ENCODE measurements around the gene PREX1. TPM values are rescaled to one million over a fixed set of nuclear protein-coding genes. Genes with fewer than 3 reads are reported as not detected.

The PREX1 gene
- total RNA-seq, 1 experiment from 2014 or later = not detected

DNA sequence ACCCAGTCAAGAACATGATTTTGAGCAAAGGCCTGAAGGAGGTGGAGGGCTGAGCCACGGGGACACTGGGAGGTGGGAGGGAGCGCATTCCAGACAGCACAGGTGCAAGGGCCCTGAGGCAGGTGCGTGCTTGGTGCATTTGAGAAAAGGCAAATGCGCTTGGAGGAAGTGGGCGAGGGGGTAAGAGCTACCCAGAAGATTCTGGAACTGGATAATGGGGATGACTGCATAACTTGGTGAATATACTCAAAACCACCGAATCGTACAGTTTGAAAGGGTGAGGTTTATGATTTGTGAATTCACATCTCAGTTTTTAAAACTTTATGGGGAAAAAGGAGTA, 9.8 kb downstream of the PREX1 start:
- DNase-seq (ENCODE audit: unreplicated experiment) = no peak
- ChIA-PET CTCF (interaction anchor here (0.7 kb wide), 1 partner anchor 59 kb away, joined by 3 read pairs; no protein-coding TSS in a partner anchor), POLR2A (no interaction called here)
- Mint-ChIP-seq H3K4me1 (ENCODE audit: insufficient read depth, unreplicated experiment) (no peaks in the 10 kb centered on the region), H3K27me3 (ENCODE audit: insufficient read depth, unreplicated experiment) (peaks cover 19% of the 10 kb centered on the region), H3K4me3 (ENCODE audit: unreplicated experiment) (no peak overlapping the region), H3K36me3 (ENCODE audit: insufficient read depth, unreplicated experiment) (no peaks in the 10 kb centered on the region), H3K9me3 (ENCODE audit: unreplicated experiment) (no peaks in the 10 kb centered on the region), H3K27ac (ENCODE audit: low read depth, unreplicated experiment) (no peak overlapping the region)
- TF ChIP-seq, protein P1, sequence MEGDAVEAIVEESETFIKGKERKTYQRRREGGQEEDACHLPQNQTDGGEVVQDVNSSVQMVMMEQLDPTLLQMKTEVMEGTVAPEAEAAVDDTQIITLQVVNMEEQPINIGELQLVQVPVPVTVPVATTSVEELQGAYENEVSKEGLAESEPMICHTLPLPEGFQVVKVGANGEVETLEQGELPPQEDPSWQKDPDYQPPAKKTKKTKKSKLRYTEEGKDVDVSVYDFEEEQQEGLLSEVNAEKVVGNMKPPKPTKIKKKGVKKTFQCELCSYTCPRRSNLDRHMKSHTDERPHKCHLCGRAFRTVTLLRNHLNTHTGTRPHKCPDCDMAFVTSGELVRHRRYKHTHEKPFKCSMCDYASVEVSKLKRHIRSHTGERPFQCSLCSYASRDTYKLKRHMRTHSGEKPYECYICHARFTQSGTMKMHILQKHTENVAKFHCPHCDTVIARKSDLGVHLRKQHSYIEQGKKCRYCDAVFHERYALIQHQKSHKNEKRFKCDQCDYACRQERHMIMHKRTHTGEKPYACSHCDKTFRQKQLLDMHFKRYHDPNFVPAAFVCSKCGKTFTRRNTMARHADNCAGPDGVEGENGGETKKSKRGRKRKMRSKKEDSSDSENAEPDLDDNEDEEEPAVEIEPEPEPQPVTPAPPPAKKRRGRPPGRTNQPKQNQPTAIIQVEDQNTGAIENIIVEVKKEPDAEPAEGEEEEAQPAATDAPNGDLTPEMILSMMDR (IDR thresholded peaks at IDR 0.05; ENCODE audit: unreplicated experiment) = no peak
- no TSS peak for BruUV-seq (replicated peaks)
- intact Hi-C loops (cut with micrococcal nuclease) = no loop called here

- ChIA-PET POLR2A (no interaction called here), CTCF (interaction anchor here (0.7 kb wide), 1 partner anchor 59 kb away, joined by 3 read pairs; no protein-coding TSS in a partner anchor)
Measured at GRCh38 chr20:48817367-48818030, 10.3 kb downstream of the PREX1 start.

GRCh38 chr20:48816282-48817205, 11.3 kb downstream of the PREX1 start:
- TF ChIP-seq, protein P1 (IDR thresholded peaks at IDR 0.05; ENCODE audit: unreplicated experiment) = no peak
- Mint-ChIP-seq H3K27me3 (ENCODE audit: insufficient read depth, unreplicated experiment) (peaks cover 25% of the 10 kb centered on the region), H3K27ac (ENCODE audit: low read depth, unreplicated experiment) (no peak overlapping the region), H3K9me3 (ENCODE audit: unreplicated experiment) (no peaks in the 10 kb centered on the region), H3K4me1 (ENCODE audit: insufficient read depth, unreplicated experiment) (no peaks in the 10 kb centered on the region), H3K36me3 (ENCODE audit: insufficient read depth, unreplicated experiment) (no peaks in the 10 kb centered on the region), H3K4me3 (ENCODE audit: unreplicated experiment) (no peak overlapping the region)
- ChIA-PET CTCF (no interaction called here), POLR2A (no interaction called here)
- no peak for DNase-seq (ENCODE audit: unreplicated experiment)
- intact Hi-C loops (cut with micrococcal nuclease) = no loop called here
- no TSS peak for BruUV-seq (replicated peaks)

More at GRCh38 chr20:48817367-48818030, 10.3 kb downstream of the PREX1 start:
- TF ChIP-seq, protein P1 (IDR thresholded peaks at IDR 0.05; ENCODE audit: unreplicated experiment) = no peak
- no TSS peak for BruUV-seq (replicated peaks)
- H3K27ac Mint-ChIP-seq (ENCODE audit: low read depth, unreplicated experiment) = no peak overlapping the region
- no peak overlapping the region for H3K4me3 Mint-ChIP-seq (ENCODE audit: unreplicated experiment)
- no peaks in the 10 kb centered on the region for H3K9me3 Mint-ChIP-seq (ENCODE audit: unreplicated experiment)
- no peaks in the 10 kb centered on the region for H3K36me3 Mint-ChIP-seq (ENCODE audit: insufficient read depth, unreplicated experiment)
- H3K27me3 Mint-ChIP-seq (ENCODE audit: insufficient read depth, unreplicated experiment) = peaks cover 19% of the 10 kb centered on the region
- DNase-seq (ENCODE audit: unreplicated experiment) = no peak
- H3K4me1 Mint-ChIP-seq (ENCODE audit: insufficient read depth, unreplicated experiment) = no peaks in the 10 kb centered on the region
- intact Hi-C loops (cut with micrococcal nuclease) = no loop called here

- intact Hi-C loops (cut with micrococcal nuclease) = no loop called here
- Mint-ChIP-seq H3K4me3 (ENCODE audit: unreplicated experiment) (no peak overlapping the region), H3K9me3 (ENCODE audit: unreplicated experiment) (no peaks in the 10 kb centered on the region), H3K4me1 (ENCODE audit: insufficient read depth, unreplicated experiment) (no peaks in the 10 kb centered on the region), H3K27me3 (ENCODE audit: insufficient read depth, unreplicated experiment) (peaks cover 30% of the 10 kb centered on the region), H3K27ac (ENCODE audit: low read depth, unreplicated experiment) (no peak overlapping the region), H3K36me3 (ENCODE audit: insufficient read depth, unreplicated experiment) (no peaks in the 10 kb centered on the region)
- no peak for DNase-seq (ENCODE audit: unreplicated experiment)
- BruUV-seq (replicated peaks) = no TSS peak
- TF ChIP-seq, protein P1 (IDR thresholded peaks at IDR 0.05; ENCODE audit: unreplicated experiment) = no peak
- POLR2A ChIA-PET = no interaction called here
- CTCF ChIA-PET = no interaction called here
Measured at GRCh38 chr20:48815537-48815936, 12.3 kb downstream of the PREX1 start.
